DND-41 (cell line): Measurements from ENCODE around the gene ADGRG4.

ENCODE experiments used
- CTCF ChIP-seq: IDR thresholded peaks from 2 replicates; pipeline ENCODE4 v1.5.1; 2012; ENCODE audit warnings: borderline replicate concordance, low read length, moderate library complexity, mild to moderate bottlenecking; ENCODE audit not compliant: poor library complexity, severe bottlenecking; ENCODE audit errors: extremely low read depth
- EZH2 ChIP-seq: IDR thresholded peaks from 3 replicates; pipeline ENCODE4 v1.6.1; 2012; ENCODE audit warnings: borderline replicate concordance, low read depth, mild to moderate bottlenecking, moderate library complexity, low read length, inconsistent platforms; ENCODE audit not compliant: severe bottlenecking

GRCh38 chrX:136397001-136397400 lies 96.2 kb downstream of the ADGRG4 start:
- TF ChIP-seq CTCF (no peak), EZH2 (no peak)
